Activated CD4-positive, CD25-positive, alpha-beta regulatory T cell (primary cell): ENCODE results near the gene PPP1R1A.
A peak's percentile ranks its signal among the peaks of the same experiment; 100 is the strongest.

Source experiments
- DNase-seq, 4 experiments: peaks; one replicate each; lab custom pipeline; 2025; lab: John Stamatoyannopoulos, UW

PPP1R1A gene

DNA sequence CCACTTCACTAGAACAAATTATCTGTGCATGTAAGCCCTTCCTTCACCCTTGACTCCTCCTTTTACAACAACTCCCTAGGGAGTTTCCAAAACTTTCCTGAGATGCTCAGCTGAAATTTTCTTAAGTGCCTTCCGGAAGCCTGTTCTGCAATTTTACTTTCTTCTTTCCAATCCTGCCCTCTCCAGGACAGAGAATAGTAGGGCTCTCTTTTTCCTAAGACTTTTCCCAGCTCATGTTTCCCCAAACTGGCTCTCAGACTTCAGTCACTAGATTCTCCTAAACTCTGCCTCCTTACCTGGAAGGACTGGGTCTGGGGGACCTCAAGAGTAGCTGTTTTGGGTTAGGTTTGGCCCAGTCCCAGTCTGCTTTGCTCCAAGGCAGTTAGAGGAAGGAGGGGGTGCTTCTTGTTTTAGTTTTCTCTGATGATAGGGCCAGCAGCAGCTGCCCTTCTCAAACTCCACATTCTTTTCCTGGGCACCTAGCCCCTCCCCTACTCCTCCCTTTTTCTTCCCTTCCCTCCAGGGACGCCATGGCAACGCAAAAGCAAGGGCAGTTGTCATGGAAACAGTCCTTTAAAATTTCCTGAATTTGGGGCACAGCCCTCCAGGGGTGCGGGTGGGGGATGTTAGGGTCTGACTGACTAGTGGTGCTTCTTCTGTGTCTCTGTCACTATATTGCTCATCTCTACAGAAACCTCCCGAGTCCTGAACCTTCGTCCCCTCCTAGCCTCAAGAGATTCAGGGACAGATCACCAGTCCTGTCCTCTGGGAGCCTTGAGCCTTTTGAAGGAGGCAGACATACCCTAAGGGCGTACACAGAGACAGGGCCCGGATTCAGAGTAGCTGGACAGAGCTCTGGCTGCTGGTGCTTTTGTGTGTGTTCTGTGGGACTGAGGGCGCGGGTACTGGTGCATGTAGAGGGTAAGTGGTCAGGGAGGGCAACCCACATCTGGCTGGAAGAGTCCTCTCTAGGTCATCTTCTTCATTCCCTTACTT, 17.0 kb downstream of the PPP1R1A start:
- no peak for DNase-seq

GRCh38 chr12:54569995-54570528, 18.4 kb downstream of the PPP1R1A start:
- DNase-seq, result no peak

- no peak for DNase-seq
These were observed 19.4 kb downstream of the PPP1R1A start for GRCh38 chr12:54569072-54569471.

- DNase-seq, result no peak
These were observed 21.7 kb downstream of the PPP1R1A start for GRCh38 chr12:54566792-54567191.

- DNase-seq, result no peak
These were observed 22.4 kb downstream of the PPP1R1A start for GRCh38 chr12:54565986-54566544.

DNA sequence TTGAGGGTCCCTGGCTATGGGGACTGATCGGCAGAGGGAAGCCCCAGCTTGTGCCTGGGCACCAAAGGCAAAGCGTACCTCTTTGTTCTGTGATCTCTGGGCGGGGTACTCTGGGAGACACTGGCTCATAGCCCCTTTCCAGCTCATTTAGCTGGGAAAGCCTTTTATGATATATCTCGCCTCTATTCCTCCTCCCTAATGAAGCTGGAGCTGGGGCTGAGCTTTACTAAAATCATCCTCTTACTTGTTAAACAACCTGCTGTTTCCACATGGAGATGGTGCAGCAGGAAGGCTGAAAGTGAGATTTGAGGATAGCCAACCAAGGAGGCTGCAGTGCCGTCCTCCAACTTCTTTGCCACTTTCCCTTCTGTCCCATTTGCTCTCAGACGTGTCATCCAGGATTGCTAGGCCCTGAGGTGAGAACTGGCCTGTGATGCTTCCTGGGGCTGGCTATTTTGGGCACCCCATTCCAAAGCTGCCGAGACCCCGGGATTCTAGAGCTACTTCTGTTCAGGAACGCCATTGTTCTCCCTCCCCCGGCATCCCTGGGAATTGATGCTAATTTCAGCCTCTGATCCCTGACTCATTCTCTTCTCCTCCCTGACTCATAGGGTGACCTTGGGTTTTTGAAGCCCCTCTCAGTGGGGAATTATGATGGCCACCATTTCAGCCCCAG, 23.0 kb downstream of the PPP1R1A start:
- no peak for DNase-seq

DNA sequence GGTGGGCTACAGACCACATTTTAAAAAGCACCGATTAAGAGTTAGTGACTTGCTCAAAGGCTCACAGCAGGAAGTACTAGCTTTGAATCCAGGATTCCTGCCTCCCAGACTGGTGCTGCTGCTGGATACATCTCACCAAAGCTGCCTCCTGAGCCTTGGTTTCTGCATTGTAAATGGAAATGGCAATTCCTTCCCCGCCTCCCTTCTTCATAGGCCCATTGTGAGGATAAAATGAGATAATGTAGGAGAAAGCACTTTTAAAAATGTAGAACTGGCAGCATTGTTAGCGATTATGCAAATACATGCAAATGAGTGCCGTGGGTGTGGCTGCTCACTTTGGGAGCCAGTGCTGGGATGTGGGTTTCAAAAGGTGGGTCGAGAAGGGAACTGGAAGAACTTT, 23.7 kb downstream of the PPP1R1A start:
- no peak for DNase-seq

- DNase-seq, result no peak
These were observed 24.7 kb downstream of the PPP1R1A start for GRCh38 chr12:54563787-54564186.

DNA sequence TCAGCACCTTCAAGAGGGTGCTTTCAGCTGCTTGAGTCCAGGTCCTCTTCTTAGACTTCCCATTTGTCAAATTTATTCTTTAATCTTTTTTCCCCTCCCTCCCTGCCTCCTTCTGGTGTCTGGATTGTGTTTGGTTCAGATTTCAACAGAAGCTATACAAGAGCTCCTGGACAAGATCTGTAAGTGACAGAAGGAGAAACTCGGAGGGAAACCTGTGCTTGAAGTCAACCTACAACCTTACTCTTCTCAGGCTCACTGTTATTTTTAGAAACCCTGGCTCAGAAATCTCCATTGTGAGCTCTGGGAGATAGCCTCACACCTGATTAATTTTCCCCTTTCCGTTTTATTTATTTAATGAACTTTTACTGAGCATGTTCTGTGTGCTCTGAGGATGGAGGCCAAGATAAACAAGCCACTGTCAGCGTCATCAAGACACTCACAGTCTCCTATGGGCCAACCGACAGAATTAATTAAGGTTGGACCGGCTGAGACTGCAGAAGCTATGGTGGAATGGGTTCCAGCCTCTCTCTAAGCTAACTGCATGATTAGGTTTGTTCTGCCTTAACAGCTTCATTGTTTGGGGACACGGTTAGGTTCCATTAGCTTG, 25.6 kb downstream of the PPP1R1A start:
- no peak for DNase-seq

DNA sequence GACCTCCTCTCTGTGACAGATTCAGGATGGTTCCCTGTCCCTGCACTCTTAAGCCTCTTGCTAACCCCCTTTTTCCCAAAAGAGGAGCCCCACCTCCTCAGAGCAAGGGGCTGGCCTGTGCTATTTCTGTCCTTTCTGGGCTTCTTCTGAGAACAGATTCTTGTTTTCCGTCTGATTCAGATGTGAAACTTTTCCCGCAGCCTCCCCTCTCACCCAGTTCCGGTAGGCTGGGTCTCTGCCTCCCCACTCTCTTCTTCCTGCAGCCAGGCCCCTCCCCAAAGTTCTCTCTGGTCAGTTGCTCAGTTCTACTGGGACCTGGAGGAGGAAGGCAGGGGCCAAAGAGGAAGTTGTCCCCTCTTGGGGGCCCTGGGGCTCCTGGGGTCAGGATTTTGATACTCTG, 27.3 kb downstream of the PPP1R1A start:
- DNase-seq, result no peak

DNA sequence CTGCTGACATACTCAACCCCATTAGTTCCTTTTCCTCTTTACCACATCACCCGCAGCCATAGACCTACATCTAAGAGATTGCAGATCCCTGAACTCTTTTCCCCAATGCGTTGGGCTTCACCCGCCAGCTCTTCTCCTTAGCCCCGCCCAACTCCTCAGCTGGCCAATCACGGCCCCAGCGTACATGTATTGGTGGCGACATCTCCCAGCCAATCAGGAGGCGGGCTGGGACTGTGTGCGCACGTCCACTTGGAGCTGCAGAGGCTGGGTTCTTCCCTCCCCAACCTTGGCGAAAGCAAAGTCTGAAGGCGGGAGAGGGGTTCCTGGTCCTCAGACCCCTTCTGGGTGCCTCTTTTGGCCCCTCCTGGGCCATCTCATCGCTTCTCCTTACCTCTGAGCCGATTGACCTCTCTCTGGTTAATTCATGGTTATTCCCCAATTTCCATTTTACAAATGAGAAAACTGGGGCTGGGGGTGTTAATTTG, 28.0 kb downstream of the PPP1R1A start:
- peak; percentile 39 to 64 (median 60) for DNase-seq

DNA sequence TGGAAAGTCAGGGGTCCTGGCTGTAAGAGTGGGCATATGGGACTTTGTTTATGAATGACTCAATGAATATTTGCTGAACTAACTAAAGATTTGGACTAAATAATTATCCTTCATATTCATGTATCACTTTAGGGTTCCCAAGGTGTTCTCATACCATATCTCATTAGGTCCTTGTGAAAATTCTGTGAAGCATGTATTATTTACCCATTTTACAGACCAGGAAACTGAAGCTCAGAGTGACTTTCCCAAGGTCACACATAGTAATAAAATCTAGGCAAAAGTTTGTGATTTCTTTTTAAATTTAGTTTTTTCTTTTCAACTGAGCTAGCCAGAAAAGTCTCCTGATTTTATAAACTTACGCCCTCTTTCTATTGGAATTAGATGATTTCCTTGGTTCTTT, 29.7 kb downstream of the PPP1R1A start:
- DNase-seq, result no peak

DNA sequence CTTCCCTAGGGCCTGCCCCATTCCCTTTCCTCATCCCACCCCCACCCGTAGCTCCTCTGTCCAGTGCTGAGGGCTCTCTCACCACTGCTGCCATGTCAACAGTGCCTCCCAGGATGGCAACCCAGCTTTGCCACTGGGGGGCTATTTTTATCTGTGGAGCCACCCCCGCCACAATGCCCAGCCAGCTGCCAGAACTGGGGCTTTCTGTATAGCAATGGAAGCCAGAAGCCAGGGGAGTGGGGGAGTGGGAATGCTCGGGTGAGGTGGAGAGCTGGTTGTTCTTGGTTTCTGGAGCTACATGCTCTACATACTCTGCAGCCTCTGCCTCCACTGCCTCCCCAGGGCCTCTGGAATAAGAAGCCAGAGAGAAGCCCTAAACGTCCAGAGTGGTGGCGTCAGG, 30.1 kb downstream of the PPP1R1A start:
- no peak for DNase-seq

DNA sequence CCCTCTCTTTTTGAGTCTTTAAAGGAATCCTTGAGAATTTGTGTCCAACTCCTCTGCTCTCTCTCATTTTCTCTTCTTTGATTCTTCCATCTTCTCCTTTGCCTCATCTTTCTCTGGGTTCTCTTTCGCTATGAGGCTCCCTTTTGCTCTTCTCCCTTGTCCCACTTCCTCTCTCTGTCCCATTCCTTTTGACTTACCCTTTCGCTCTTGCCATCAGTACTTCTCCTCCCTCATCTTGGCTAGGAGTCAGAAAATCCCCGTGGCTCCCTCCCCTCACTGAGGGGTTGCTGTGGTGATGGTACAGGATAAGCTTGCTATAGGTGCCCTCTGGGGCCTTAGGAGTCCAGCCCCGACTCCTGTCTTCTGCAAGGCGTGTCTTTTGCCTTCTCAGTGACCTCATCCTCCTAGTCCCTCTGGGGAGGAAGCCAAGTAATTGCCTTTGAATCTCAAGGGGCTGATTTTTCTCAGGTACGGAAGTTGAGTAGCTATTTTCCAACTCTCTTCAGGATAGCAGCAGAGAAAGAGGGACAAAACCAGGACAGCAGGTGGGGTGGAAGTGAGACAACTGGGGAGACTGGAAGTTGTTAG, 32.7 kb downstream of the PPP1R1A start:
- DNase-seq, result no peak

DNA sequence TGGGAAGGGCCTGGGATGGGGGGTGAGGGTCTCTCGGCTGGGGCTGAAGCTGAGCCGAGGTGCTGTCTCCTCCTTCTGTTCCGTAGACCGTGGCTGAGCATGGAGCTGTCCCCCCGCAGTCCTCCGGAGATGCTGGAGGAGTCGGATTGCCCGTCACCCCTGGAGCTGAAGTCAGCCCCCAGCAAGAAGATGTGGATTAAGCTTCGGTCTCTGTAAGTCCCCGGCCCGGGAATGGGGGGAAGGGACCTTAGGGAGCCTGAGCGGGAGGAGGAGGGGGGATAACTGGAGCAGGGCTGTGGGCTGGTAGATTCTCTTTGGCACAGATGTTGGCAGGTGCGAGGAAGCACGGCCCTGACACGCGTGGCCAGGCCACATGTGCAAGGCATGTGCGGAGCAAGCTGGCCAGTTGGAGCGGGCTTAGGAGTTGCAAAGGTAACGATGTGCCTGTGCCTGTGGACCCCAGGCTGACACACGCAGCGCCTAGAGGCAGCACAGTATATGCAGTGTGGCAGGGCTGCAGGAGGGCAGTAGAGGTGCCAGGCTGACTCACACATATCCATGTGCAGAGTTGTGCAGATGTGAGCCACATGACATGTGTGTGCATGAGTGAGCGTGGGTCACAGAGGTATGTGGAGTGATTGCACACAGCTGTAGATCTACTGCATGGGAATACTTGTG, 38.5 kb downstream of the PPP1R1A start:
- no peak for DNase-seq

GRCh38 chr12:54546511-54546910, 41.9 kb downstream of the PPP1R1A start:
- DNase-seq, result no peak

DNA sequence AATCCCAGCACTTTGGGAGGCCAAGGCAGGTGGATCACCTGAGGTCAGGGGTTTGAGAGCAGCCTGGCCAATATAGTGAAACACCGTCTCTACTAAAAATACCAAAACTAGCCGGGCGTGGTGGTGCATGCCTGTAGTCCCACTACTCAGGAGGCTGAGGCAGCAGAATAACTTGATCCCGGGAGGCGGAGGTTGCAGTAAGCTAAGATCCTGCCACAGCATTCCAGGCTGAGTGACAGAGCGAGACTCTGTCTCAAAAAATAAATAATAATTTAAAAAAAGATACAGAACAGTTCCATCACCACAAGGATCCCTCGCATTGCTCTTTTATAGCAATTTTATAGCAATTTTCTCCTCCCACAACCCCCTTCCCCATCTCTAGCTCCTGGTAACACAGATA, 43.7 kb downstream of the PPP1R1A start:
- no peak for DNase-seq

- DNase-seq, result no peak
These were observed 44.9 kb downstream of the PPP1R1A start for GRCh38 chr12:54543526-54543925.

DNA sequence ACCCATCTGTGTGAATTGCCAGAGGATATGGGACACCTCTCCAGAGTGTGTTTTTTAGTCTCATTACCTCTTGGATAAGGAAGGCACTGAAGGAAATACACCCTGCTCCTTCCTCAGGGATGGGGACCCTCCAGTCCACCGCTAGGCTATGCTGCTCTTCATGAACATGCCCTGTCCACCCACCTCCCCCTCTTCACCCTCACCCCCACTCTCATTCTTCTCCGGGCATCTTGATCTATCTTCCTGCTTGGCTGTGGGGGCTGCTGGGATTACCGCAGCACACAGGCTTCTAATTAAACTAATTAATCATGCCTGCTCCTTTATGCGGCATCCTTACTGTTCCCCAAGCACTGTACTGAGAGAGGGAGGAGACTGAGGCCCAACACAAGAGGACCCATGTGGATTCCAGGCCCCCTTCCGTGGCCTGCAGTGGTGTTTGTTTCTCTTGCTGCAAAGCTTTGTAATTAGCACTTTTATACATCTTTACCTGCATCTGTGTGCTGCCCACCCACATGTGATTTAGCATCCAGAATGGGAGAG, 46.6 kb downstream of the PPP1R1A start:
- DNase-seq, result no peak

GRCh38 chr12:54538136-54538700, 50.2 kb downstream of the PPP1R1A start:
- no peak for DNase-seq
